SK-MEL-5 (cell line): Measurements from ENCODE around the gene GLRA3. TPM values are rescaled to one million over a fixed set of nuclear protein-coding genes. Genes with fewer than 3 reads are reported as not detected.

ENCODE experiments used
- DNase-seq: peaks from one replicate; pipeline ENCODE4 v3.0.0-alpha.2; 2016; ENCODE audit warnings: low read depth, low spot score
- in situ Hi-C: cut with HindIII; loops from 2 replicates; pipeline ENCODE4 v1.10.0; 2016; ENCODE audit warnings: low sequenced_read_pairs, high pct_unique_total_duplicates, low pct_unique_long_range_greater_than_20kb
- total RNA-seq: library from RNA; depleted of rRNA; stranded (reverse); fragments of >200 nt; shearing (Covaris generic); gene quantifications from 2 replicates; pipeline ENCODE4 v1.2.3, GENCODE V29; 2014; rRNA removed

Gene GLRA3
- total RNA-seq, 1 experiment from 2014 or later = not detected

DNA sequence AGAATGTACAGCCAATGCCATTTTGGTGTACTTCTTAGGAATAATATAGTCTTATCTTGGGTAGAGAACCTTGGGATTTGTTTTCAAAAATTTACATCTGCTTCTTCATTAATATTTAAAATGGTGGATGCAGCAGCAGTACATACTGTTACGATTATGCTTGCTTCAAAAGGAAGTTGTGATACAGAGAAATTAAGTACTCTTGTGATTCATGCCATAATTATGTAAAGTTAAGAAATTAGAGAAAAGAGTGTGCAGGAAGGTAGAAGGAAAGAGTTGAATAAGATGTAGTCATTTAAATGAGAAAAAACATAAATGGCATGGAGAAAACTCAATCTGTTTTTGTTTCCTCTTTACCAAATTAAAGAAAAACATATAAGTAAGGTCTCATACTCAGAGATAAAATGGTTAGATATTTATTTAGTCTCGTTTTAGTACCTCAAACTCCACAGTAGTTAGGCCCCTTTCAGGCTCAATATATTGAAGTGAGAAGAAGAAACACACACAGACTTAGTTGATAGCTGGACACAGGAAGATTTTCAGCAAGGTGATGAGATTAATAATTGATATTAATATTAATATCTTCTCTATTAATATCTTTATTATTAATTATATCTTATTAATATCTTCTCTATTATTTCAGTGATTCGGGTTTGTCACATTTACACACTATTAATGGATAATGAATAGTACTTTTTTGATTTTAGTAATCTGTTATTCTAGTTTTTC is 236.6 kb downstream of the GLRA3 start:
- DNase-seq = no peak
- in situ Hi-C loops = no loop called here

DNA sequence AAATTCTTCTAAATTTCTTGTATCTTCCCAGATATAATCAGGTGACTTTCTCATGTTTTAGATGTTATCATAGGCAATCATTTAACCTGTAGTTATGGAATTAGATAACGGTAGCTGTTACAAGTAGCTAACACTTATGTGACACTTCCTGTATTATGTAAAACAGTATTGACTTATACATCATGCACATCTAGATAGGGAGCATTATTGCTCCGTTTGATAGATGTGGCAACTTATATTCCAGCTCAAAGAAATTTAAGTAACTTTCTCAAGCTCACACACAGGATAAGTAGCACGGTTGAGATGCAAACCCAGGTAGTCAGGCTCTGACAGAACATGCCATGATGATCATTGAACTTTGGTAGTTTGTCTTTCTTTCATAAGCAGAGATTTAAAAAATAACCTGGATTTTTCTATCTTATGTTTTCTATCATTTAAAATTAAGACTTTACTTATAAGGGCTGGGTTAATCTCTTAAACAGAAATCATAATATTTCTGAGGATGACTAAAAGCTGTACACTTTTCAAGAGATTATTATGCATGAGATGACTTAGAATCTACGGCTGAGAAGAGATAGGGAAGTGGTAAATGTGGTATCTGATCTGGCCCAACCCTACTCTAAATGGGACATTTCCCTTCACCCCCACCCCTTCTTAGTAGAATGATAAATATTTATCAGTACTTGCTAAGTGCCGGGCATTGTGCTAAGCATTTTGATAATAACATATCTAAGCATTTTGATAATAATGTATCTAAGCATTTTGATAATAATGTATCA is 237.6 kb downstream of the GLRA3 start:
- in situ Hi-C loops = no loop called here
- DNase-seq = no peak

- in situ Hi-C loops = no loop called here
Measured at GRCh38 chr4:174590336-174590735, 238.7 kb downstream of the GLRA3 start.

More at GRCh38 chr4:174590336-174590735, 238.7 kb downstream of the GLRA3 start:
- no peak for DNase-seq

Other genes starting within 250 kb of the GLRA3 start
- not detected in 2 replicates for gene ADAM29, start 89.1 kb upstream of the GLRA3 start, total RNA-seq